Parathyroid adenoma (tissue), 2 donors: ENCODE data around the gene GDPD1.
A peak's percentile ranks its signal among the peaks of the same experiment; 100 is the strongest.
"Not testable (repeated sequence)": the region's sequence is repeated elsewhere in the genome, so short reads cannot be mapped to it uniquely, and the experiment has no call there.

Source experiments
- H2AFZ ChIP-seq: fragments of 300-600 bp; sonication (generic); one replicate; pipeline ENCODE4 v1.7.0; 2017; ENCODE audit warnings: antibody characterized with exemption, mild to moderate bottlenecking
- H3K27ac ChIP-seq: fragments of 300-600 bp; sonication (generic); one replicate; pipeline ENCODE4 v1.7.0; 2017
- H3K27me3 ChIP-seq: fragments of 300-600 bp; sonication (generic); one replicate; pipeline ENCODE4 v1.7.0; 2017; ENCODE audit warnings: low read length; ENCODE audit not compliant: control insufficient read depth, insufficient read depth
- H3K36me3 ChIP-seq: fragments of 300-600 bp; sonication (generic); one replicate; pipeline ENCODE4 v1.7.0; 2017; ENCODE audit warnings: low read length; ENCODE audit not compliant: control insufficient read depth, insufficient read depth
- H3K4me1 ChIP-seq: fragments of 300-600 bp; sonication (generic); one replicate; pipeline ENCODE4 v1.7.0; 2017; ENCODE audit warnings: control low read depth
- H3K4me2 ChIP-seq: fragments of 300-600 bp; sonication (generic); one replicate; pipeline ENCODE4 v1.7.0; 2017; ENCODE audit warnings: low read length
- H3K4me3 ChIP-seq: fragments of 300-600 bp; sonication (generic); one replicate; pipeline ENCODE4 v1.7.0; 2017; ENCODE audit warnings: low read depth, low read length
- H3K79me2 ChIP-seq: fragments of 300-600 bp; sonication (generic); one replicate; pipeline ENCODE4 v1.7.0; 2017; ENCODE audit warnings: control low read depth
- H3K9ac ChIP-seq: fragments of 300-600 bp; sonication (generic); one replicate; pipeline ENCODE4 v1.7.0; 2017; ENCODE audit warnings: mild to moderate bottlenecking
- H3K9me3 ChIP-seq: fragments of 300-600 bp; sonication (generic); one replicate; pipeline ENCODE4 v1.7.0; 2017; ENCODE audit warnings: low read length; ENCODE audit not compliant: control insufficient read depth
- CTCF ChIP-seq: fragments of 300-600 bp; sonication (generic); IDR thresholded peaks from one replicate; pipeline ENCODE4 v1.7.0; 2017; ENCODE audit warnings: antibody characterized with exemption, mild to moderate bottlenecking
- donor health status: primary hyperparathyroidism.

GDPD1 gene

GRCh38 chr17:59219370-59219769 lies 941 bp upstream of the GDPD1 start:
- no peak overlapping the region for H3K27ac ChIP-seq
- TF ChIP-seq CTCF, result no peak
- H3K9ac ChIP-seq, result no peak overlapping the region
- no peaks in the 10 kb centered on the region for H3K4me1 ChIP-seq
- no peaks in the 10 kb centered on the region for H3K27me3 ChIP-seq
- H3K79me2 ChIP-seq, result no peaks in the 10 kb centered on the region
- H3K9me3 ChIP-seq, result no peaks in the 10 kb centered on the region
- peak overlapping the region; percentile 89 for H2AFZ ChIP-seq
- no peak overlapping the region for H3K4me3 ChIP-seq
- no peaks in the 10 kb centered on the region for H3K36me3 ChIP-seq
- no peak overlapping the region for H3K4me2 ChIP-seq

- no peaks in the 10 kb centered on the region for H3K36me3 ChIP-seq
- peak overlapping the region; percentile 89 for H2AFZ ChIP-seq
These were observed 351 bp upstream of the GDPD1 start for GRCh38 chr17:59219992-59220327.

GRCh38 chr17:59221159-59221847 lies 992 bp downstream of the GDPD1 start:
- H3K4me3 ChIP-seq, result peak overlapping the region; percentile 90
- H3K9ac ChIP-seq, result peak overlapping the region; percentile 62
- no peaks in the 10 kb centered on the region for H3K36me3 ChIP-seq
- no peaks in the 10 kb centered on the region for H3K9me3 ChIP-seq
- no peak for TF ChIP-seq CTCF
- H3K4me2 ChIP-seq, result peak overlapping the region; percentile 99
- H3K79me2 ChIP-seq, result no peaks in the 10 kb centered on the region
- no peaks in the 10 kb centered on the region for H3K4me1 ChIP-seq
- H3K27ac ChIP-seq, result peak overlapping the region; percentile 88
- H2AFZ ChIP-seq, result peak overlapping the region; percentile 89
- no peaks in the 10 kb centered on the region for H3K27me3 ChIP-seq

More at GRCh38 chr17:59219992-59220327, 351 bp upstream of the GDPD1 start:
- H3K4me2 ChIP-seq, result peak overlapping the region; percentile 99
- H3K4me3 ChIP-seq, result peak overlapping the region; percentile 90
- no peak overlapping the region for H3K27ac ChIP-seq
- no peaks in the 10 kb centered on the region for H3K79me2 ChIP-seq
- no peak for TF ChIP-seq CTCF
- H3K9ac ChIP-seq, result no peak overlapping the region
- no peaks in the 10 kb centered on the region for H3K27me3 ChIP-seq
- no peaks in the 10 kb centered on the region for H3K4me1 ChIP-seq
- H3K9me3 ChIP-seq, result no peaks in the 10 kb centered on the region

GRCh38 chr17:59223813-59224212 lies 3.5 kb downstream of the GDPD1 start:
- no peaks in the 10 kb centered on the region for H3K4me1 ChIP-seq

GRCh38 chr17:59228588-59228987 lies 8.3 kb downstream of the GDPD1 start:
- not testable (repeated sequence) for H3K4me1 ChIP-seq

More at GRCh38 chr17:59223813-59224212, 3.5 kb downstream of the GDPD1 start:
- H3K9ac ChIP-seq, result no peak overlapping the region
- no peak for TF ChIP-seq CTCF
- no peak overlapping the region for H2AFZ ChIP-seq
- no peaks in the 10 kb centered on the region for H3K79me2 ChIP-seq
- no peak overlapping the region for H3K27ac ChIP-seq
- no peaks in the 10 kb centered on the region for H3K9me3 ChIP-seq
- no peaks in the 10 kb centered on the region for H3K36me3 ChIP-seq
- no peak overlapping the region for H3K4me2 ChIP-seq
- H3K27me3 ChIP-seq, result no peaks in the 10 kb centered on the region
- no peak overlapping the region for H3K4me3 ChIP-seq

More at GRCh38 chr17:59228588-59228987, 8.3 kb downstream of the GDPD1 start:
- H3K79me2 ChIP-seq, H3K27me3 ChIP-seq, H3K4me2 ChIP-seq, H3K4me3 ChIP-seq, H3K27ac ChIP-seq, H2AFZ ChIP-seq, H3K9ac ChIP-seq, H3K36me3 ChIP-seq, H3K9me3 ChIP-seq: not testable (repeated sequence)
